Measurements from ENCODE around the gene DOCK2. TPM values are rescaled to one million over a fixed set of nuclear protein-coding genes. Genes with fewer than 3 reads are reported as not detected.

The DOCK2 gene
- total RNA-seq, 2 experiments from 2014 or later = 189 to 198 TPM

DNA sequence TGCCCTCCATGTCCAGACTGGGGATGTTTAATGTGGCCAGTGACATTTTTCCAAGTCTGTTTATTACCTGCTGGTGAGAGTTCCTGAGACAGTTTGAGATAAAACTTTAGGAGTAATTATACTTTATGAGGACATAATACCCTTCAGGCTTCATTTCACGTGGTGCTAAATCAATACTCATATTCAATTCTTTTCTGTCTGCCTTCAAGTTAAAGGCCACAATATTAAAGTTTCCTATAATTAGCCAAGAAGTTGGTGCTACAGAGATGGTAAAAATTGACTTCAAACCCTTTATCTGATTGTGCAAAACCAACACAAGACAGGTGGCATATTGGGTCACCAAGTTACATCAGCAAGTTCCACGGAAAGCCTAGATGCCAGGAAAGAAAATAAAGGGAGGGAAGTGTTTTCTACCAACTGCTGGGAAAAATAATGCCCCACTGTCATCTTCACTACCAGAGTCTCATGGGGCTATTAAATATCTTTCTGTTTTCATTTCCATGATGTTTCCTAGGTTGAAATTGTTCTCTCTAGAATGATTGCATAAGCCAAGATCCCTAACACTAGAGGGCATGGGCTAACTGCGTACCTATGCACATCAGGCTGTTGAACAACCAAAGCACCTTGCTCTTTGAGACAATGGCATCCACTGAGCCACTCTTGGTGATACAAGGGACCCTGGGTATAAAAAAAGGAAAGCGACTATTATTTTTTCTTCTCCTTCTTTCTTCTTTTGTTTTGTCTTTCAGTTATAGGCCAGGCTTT is 274.6 kb downstream of the DOCK2 start:
- DNase-seq (no peak), ATAC-seq (no peak)
- no peaks in the 10 kb centered on the region for H3K27me3 Mint-ChIP-seq
- intact Hi-C loops (cut with DNase I, micrococcal nuclease) = no loop called here
- peaks cover 14% of the 10 kb centered on the region for H3K36me3 Mint-ChIP-seq (ENCODE audit: low read depth)
- H3K27ac Mint-ChIP-seq = no peak overlapping the region
- ChIA-PET POLR2A (no interaction called here), CTCF (no interaction called here)
- H3K4me1 Mint-ChIP-seq = no peaks in the 10 kb centered on the region
- H3K9me3 Mint-ChIP-seq (ENCODE audit: low read depth) = no peaks in the 10 kb centered on the region
- no peak overlapping the region for H3K4me3 Mint-ChIP-seq

DNA sequence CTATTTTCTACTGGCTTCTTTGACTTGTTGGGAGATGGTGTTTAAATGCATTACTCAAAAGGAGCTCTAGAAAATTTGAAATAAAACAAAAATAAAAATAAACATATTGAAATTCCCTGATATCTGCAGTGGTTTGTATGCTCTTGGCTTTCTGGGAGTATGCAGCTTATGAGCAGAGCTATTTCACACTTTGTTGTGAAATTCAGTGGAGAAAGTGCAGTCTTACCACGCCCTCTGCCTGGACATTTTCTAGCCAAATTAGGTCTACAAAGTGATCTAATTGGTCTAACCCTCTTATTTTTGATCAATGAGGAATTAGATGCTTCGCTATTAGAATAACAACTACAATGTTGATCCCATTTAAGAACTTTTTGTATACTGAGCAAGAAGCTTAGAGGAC is 276.4 kb downstream of the DOCK2 start:
- CTCF ChIA-PET = interaction anchor here (0.6 to 1.4 kb wide), 3 partner anchors 13 to 1715 kb away, joined by 3 to 4 read pairs (median 3); no protein-coding TSS in a partner anchor
- POLR2A ChIA-PET = no interaction called here
- intact Hi-C loops (cut with DNase I, micrococcal nuclease) = no loop called here
- Mint-ChIP-seq H3K36me3 (ENCODE audit: low read depth) (peaks cover 13% of the 10 kb centered on the region), H3K27me3 (no peaks in the 10 kb centered on the region), H3K9me3 (ENCODE audit: low read depth) (no peaks in the 10 kb centered on the region), H3K4me3 (no peak overlapping the region), H3K27ac (no peak overlapping the region), H3K4me1 (no peaks in the 10 kb centered on the region)
- no peak for DNase-seq
- no peak for ATAC-seq

DNA sequence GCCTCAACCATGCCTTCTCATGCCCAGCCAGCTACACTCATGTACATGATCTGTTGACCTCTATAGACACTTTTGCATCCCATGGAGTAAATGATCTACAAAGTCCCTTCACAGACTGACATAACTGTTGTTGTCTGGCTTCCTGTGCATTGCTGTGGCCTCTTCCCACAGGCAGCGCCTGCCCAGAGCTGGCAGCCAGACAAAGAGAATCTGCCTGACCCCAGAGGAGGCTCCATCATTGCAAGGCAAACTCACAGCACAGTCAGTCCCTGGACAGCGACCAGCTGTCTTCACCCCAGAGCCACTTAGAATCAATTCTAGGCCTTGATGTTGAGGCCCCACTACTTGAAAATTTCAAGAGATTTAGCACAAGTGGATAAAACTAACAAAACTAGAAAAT is 277.7 kb downstream of the DOCK2 start:
- DNase-seq (no peak), ATAC-seq (no peak)
- ChIA-PET CTCF (no interaction called here), POLR2A (no interaction called here)
- Mint-ChIP-seq H3K4me1 (no peaks in the 10 kb centered on the region), H3K9me3 (ENCODE audit: low read depth) (no peaks in the 10 kb centered on the region), H3K27me3 (no peaks in the 10 kb centered on the region), H3K27ac (no peak overlapping the region), H3K36me3 (ENCODE audit: low read depth) (peaks cover 13% of the 10 kb centered on the region), H3K4me3 (no peak overlapping the region)
- intact Hi-C loops (cut with DNase I, micrococcal nuclease) = no loop called here

DNA sequence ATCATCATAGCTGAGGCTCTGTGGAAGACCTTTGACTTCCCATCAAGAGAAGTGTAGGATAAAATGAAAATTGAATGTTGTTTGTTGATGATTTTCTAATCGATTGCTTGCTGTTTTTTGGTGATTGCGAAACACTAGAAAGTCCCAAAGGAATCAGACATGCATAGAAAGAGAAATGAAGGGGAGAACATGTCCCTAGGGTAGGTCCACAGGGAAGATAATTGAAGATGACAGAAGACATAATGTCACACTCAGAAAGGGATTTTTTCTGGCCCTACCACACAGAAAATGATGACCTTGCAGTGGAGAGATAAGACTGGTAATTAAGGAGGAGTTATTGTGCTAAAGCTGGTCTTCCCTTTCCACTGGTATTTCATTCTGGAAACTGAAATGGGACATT is 280.4 kb downstream of the DOCK2 start:
- Mint-ChIP-seq H3K9me3 (ENCODE audit: low read depth) (no peaks in the 10 kb centered on the region), H3K4me3 (no peak overlapping the region), H3K27ac (no peak overlapping the region), H3K36me3 (ENCODE audit: low read depth) (peaks cover 10% of the 10 kb centered on the region), H3K27me3 (no peaks in the 10 kb centered on the region), H3K4me1 (peaks cover 7% of the 10 kb centered on the region)
- ChIA-PET POLR2A (interaction anchor here (0.5 kb wide), 1 partner anchor 112 kb away, joined by 3 read pairs; no protein-coding TSS in a partner anchor), CTCF (no interaction called here)
- intact Hi-C loops (cut with DNase I, micrococcal nuclease) = no loop called here
- DNase-seq (no peak), ATAC-seq (no peak)

DNA sequence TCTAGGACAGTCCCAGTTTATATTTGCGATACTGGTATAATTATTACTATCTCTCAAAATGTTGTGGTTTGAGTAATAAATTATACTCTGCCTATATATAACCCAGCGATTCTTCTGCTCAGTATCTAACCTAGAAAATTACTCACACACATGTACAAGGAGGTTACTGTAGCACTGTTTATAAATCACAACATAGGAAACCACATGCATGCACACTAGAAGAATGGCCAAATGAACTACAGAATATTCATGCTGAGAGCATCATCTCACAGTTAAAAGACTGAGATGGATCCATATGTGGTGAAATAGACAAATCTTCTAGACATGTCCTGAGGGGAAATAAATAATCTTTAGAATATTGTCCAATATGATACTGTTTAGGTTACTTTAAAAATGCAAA is 281.2 kb downstream of the DOCK2 start:
- Mint-ChIP-seq H3K4me3 (no peak overlapping the region), H3K4me1 (peaks cover 7% of the 10 kb centered on the region), H3K9me3 (ENCODE audit: low read depth) (no peaks in the 10 kb centered on the region), H3K36me3 (ENCODE audit: low read depth) (peaks cover 9% of the 10 kb centered on the region), H3K27ac (no peak overlapping the region), H3K27me3 (no peaks in the 10 kb centered on the region)
- DNase-seq (no peak), ATAC-seq (no peak)
- intact Hi-C loops (cut with DNase I, micrococcal nuclease) = no loop called here
- POLR2A ChIA-PET = interaction anchor here (0.5 kb wide), 1 partner anchor 112 kb away, joined by 3 read pairs; no protein-coding TSS in a partner anchor
- CTCF ChIA-PET = no interaction called here

DNA sequence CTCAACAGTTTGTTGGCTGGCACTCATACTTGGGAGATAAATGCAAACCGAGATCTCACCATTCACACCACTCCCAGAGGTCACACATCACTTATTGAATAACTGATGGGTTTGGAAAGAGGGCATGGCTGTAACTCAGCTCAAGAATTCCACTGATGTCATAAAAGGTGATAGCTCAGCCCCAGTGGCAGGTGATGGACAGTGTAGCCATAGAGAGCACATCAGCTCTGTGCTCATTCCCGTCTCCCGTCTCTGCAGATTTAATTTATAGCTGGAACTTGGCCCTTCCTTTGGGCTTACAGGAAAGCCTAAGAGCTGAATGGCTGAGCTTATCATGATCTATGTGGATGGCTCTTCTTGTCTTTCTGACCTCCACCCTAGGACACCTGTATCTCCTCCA is 283.4 kb downstream of the DOCK2 start:
- POLR2A ChIA-PET = no interaction called here
- H3K4me1 Mint-ChIP-seq = peaks cover 13% of the 10 kb centered on the region
- no peak for ATAC-seq
- CTCF ChIA-PET = interaction anchor here (0.6 to 0.8 kb wide), 2 partner anchors 156 to 390 kb away, joined by 3 to 4 read pairs; no protein-coding TSS in a partner anchor
- intact Hi-C loops (cut with DNase I, micrococcal nuclease) = no loop called here
- no peaks in the 10 kb centered on the region for H3K27me3 Mint-ChIP-seq
- H3K27ac Mint-ChIP-seq = no peak overlapping the region
- H3K9me3 Mint-ChIP-seq (ENCODE audit: low read depth) = no peaks in the 10 kb centered on the region
- DNase-seq = no peak
- H3K36me3 Mint-ChIP-seq (ENCODE audit: low read depth) = peaks cover 6% of the 10 kb centered on the region
- H3K4me3 Mint-ChIP-seq = no peak overlapping the region

DNA sequence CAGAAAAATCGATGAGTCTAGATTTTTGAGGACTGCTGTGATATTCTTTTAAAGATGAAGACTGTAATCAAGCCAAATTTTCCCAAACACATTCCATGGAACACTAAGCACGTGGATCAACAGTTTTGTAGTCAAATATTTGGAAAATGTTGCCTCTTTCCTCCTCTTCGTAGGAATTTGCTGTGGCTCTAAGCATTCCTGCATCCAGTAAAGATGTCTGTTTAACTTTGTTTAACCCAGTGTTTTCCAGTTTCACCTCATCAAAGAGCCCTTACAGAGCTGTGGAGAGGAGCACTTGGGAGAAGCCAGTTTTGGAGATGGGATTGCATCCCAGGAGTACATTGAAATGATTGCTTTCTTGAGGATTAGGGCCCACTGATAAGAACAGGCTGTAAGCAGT is 284.3 kb downstream of the DOCK2 start:
- H3K36me3 Mint-ChIP-seq (ENCODE audit: low read depth) = peaks cover 8% of the 10 kb centered on the region
- ATAC-seq (no peak), DNase-seq (no peak)
- no peak overlapping the region for H3K27ac Mint-ChIP-seq
- H3K4me1 Mint-ChIP-seq = peaks cover 13% of the 10 kb centered on the region
- POLR2A ChIA-PET = no interaction called here
- intact Hi-C loops (cut with DNase I, micrococcal nuclease) = no loop called here
- H3K9me3 Mint-ChIP-seq (ENCODE audit: low read depth) = no peaks in the 10 kb centered on the region
- H3K4me3 Mint-ChIP-seq = no peak overlapping the region
- no peaks in the 10 kb centered on the region for H3K27me3 Mint-ChIP-seq
- CTCF ChIA-PET = interaction anchor here (1.1 kb wide), 1 partner anchor 17 kb away, joined by 5 read pairs; no protein-coding TSS in a partner anchor

DNA sequence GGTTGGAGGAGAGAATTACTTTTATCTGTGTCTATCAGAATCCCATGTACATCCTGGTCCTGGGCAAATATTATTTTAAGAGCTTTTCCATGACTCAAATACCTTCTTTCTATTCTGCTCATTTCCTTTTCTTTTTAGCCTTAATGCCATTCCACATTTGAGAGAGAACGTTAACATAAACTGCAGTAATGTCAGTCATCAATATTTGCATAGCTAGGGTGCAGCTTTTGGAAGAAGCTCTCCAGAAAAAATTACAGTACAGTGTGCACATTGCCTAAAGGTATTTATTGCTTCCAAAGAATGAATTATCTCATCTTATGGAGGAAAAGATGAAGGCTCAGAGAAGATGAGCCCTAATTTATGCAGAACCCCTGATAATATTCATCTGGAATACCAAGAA is 284.9 kb downstream of the DOCK2 start:
- Mint-ChIP-seq H3K4me3 (no peak overlapping the region), H3K36me3 (ENCODE audit: low read depth) (peaks cover 12% of the 10 kb centered on the region), H3K9me3 (ENCODE audit: low read depth) (no peaks in the 10 kb centered on the region), H3K27ac (no peak overlapping the region), H3K27me3 (no peaks in the 10 kb centered on the region), H3K4me1 (peaks cover 15% of the 10 kb centered on the region)
- ChIA-PET CTCF (interaction anchor here (1.0 to 1.1 kb wide), 2 partner anchors 18 to 25 kb away, joined by 3 to 5 read pairs; no protein-coding TSS in a partner anchor), POLR2A (no interaction called here)
- no peak for ATAC-seq
- intact Hi-C loops (cut with DNase I, micrococcal nuclease) = no loop called here
- no peak for DNase-seq

DNA sequence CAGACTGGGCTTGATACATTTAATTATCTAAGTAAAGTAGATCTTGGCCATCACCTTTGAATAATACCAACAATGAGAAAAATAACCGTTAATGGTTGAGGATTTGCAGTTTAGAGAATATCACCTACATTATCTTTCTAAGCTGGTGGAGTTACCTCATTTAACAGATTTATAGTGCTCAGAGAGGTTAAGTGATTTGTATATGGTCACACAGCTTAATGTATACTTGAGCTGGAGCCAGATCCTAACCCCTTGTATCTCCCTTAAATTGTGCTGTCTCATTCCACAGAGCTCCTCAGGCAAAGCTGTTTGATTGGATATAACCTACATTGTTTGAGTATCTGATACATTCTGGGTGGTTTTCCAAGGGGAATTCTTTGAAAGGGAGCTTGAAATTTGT is 285.4 kb downstream of the DOCK2 start:
- no peaks in the 10 kb centered on the region for H3K9me3 Mint-ChIP-seq (ENCODE audit: low read depth)
- POLR2A ChIA-PET = no interaction called here

DNA sequence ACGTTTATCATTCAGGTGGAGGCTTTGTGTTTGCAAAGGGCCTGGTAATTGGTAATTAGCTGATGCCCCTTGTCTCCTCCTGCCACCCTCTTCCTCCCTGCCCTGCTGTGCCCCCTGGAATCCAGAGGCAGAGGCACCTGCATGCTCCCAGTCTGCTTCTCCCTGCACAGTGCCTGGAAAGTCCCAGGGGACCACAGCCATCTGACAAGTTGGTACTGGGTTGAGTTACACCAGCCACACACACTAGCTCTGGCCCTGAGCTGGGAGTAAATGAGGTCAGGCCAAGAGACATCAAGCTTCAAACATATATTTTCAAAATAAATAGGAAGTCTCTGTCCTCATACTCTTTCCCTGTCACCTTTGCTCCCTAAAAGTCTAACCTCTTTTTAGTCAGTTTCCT is 286.9 kb downstream of the DOCK2 start:
- no peaks in the 10 kb centered on the region for H3K27me3 Mint-ChIP-seq
- POLR2A ChIA-PET = no interaction called here
- CTCF ChIA-PET = interaction anchor here (1.0 kb wide), 1 partner anchor 17 kb away, joined by 3 read pairs; no protein-coding TSS in a partner anchor
- ATAC-seq = no peak
- DNase-seq = no peak
- intact Hi-C loops (cut with DNase I, micrococcal nuclease) = no loop called here
- H3K27ac Mint-ChIP-seq = peak overlapping the region; percentile 9
- no peaks in the 10 kb centered on the region for H3K9me3 Mint-ChIP-seq (ENCODE audit: low read depth)
- peaks cover 17% of the 10 kb centered on the region for H3K36me3 Mint-ChIP-seq (ENCODE audit: low read depth)
- H3K4me1 Mint-ChIP-seq = peaks cover 19% of the 10 kb centered on the region
- H3K4me3 Mint-ChIP-seq = no peak overlapping the region

More for the DNA sequence above, 285.4 kb downstream of the DOCK2 start:
- peaks cover 16% of the 10 kb centered on the region for H3K4me1 Mint-ChIP-seq
- no peaks in the 10 kb centered on the region for H3K27me3 Mint-ChIP-seq
- peaks cover 14% of the 10 kb centered on the region for H3K36me3 Mint-ChIP-seq (ENCODE audit: low read depth)
- H3K4me3 Mint-ChIP-seq = no peak overlapping the region
- ATAC-seq (no peak), DNase-seq (no peak)
- CTCF ChIA-PET = interaction anchor here (0.5 to 1.0 kb wide), 2 partner anchors 14 to 25 kb away, joined by 3 to 4 read pairs; no protein-coding TSS in a partner anchor
- no peak overlapping the region for H3K27ac Mint-ChIP-seq
- intact Hi-C loops (cut with DNase I, micrococcal nuclease) = no loop called here

DNA sequence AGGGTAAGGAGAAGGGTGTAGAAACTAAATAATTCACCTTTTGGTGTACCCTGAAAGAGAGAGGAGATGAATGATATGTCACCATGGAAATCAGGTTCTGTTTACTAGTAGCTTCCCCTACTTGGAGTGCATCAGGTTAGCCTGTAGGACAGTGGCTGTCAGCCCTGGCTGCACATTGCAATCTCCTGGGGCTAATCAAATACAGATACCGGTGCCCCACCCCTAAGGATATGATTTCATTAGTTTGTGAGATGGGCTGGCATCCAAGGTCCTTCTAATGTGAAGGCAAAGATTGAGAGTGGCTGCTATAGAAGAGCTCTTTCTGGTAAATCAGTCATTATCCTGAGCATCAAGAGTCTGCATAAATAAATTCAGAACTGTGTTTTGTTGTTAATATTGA is 296.1 kb downstream of the DOCK2 start:
- no peak overlapping the region for H3K27ac Mint-ChIP-seq
- H3K4me3 Mint-ChIP-seq = no peak overlapping the region
- H3K4me1 Mint-ChIP-seq = peaks cover 44% of the 10 kb centered on the region
- ChIA-PET CTCF (no interaction called here), POLR2A (no interaction called here)
- no peak for DNase-seq
- no peak for ATAC-seq
- H3K9me3 Mint-ChIP-seq (ENCODE audit: low read depth) = no peaks in the 10 kb centered on the region
- intact Hi-C loops (cut with DNase I, micrococcal nuclease) = no loop called here
- no peaks in the 10 kb centered on the region for H3K27me3 Mint-ChIP-seq
- peaks cover 32% of the 10 kb centered on the region for H3K36me3 Mint-ChIP-seq (ENCODE audit: low read depth)

DNA sequence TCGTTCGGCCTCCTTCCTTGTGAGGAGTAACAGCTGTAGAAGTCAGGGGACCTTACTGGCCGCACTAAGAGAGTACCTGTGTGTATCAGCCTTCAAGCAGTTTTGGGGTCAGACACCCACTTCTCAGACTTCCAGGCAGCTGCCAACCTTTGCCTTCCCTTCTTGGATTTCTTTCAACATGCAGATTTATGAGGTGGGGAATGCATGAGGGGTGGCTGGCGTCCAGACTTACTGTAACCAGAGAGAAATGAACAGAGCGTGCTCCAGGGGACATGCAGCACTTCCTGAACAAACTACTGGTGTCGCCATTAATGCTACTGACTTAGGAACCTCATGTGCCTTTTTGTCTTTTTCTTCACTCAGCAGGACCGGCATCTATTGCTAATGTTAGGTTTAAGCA is 296.5 kb downstream of the DOCK2 start:
- no peak overlapping the region for H3K27ac Mint-ChIP-seq
- H3K9me3 Mint-ChIP-seq (ENCODE audit: low read depth) = no peaks in the 10 kb centered on the region
- ATAC-seq = no peak
- no peak for DNase-seq
- intact Hi-C loops (cut with DNase I, micrococcal nuclease) = no loop called here
- no peak overlapping the region for H3K4me3 Mint-ChIP-seq
- H3K36me3 Mint-ChIP-seq (ENCODE audit: low read depth) = peaks cover 27% of the 10 kb centered on the region
- POLR2A ChIA-PET = no interaction called here
- CTCF ChIA-PET = no interaction called here
- H3K27me3 Mint-ChIP-seq = no peaks in the 10 kb centered on the region
- H3K4me1 Mint-ChIP-seq = peaks cover 41% of the 10 kb centered on the region

All from activated CD4-positive, alpha-beta T cell treated with anti-CD3 and anti-CD28 coated beads for 36 hours (primary cell).